Retinal pigment epithelial cell (primary cell): ENCODE data around the gene KHDC4.

Experiments used
- DNase-seq: peaks from one replicate; pipeline ENCODE4 v3.0.0-alpha.2; 2010; ENCODE audit warnings: low read depth
- H3K4me3 ChIP-seq: 2 replicates; pipeline ENCODE4 v1.5.1; 2011; ENCODE audit warnings: mild to moderate bottlenecking, low read length, control low read depth, moderate library complexity
- CTCF ChIP-seq: conservative IDR thresholded peaks from 2 replicates; pipeline ENCODE4 v1.5.1; 2011; ENCODE audit warnings: low read depth, low read length, control low read depth, inconsistent platforms

KHDC4 gene

DNA sequence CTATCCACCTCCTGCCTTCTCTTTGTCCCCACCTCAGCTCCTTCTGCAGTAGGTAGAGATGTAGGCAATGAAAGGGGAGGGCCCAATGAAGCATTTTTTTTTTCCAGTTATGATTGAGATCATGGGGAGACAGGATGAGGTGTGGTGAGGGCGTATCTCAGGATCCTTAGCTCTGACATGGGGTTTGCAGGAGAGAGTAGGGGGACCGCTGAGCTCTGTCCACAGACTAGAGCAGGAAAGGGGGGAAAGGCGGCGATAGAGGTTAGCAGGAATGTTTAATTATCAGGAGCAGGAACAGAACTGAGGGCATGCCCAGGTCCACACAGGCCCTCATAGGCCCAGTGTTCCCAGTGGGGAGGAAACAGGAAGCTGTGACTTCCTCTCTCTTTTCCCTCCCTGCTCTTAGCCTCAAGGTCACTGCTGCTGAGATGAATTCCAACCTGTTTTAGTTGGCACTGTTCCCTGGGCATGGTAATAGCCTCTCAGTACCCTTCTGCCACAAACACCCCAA is 6.3 kb upstream of the KHDC4 start:
- H3K4me3 ChIP-seq = no peak overlapping the region
- DNase-seq = no peak
- no peak for TF ChIP-seq CTCF

GRCh38 chr1:155938220-155938627 is 4.0 kb upstream of the KHDC4 start:
- no peak overlapping the region for H3K4me3 ChIP-seq
- DNase-seq = no peak
- peak; percentile 80 for TF ChIP-seq CTCF

DNA sequence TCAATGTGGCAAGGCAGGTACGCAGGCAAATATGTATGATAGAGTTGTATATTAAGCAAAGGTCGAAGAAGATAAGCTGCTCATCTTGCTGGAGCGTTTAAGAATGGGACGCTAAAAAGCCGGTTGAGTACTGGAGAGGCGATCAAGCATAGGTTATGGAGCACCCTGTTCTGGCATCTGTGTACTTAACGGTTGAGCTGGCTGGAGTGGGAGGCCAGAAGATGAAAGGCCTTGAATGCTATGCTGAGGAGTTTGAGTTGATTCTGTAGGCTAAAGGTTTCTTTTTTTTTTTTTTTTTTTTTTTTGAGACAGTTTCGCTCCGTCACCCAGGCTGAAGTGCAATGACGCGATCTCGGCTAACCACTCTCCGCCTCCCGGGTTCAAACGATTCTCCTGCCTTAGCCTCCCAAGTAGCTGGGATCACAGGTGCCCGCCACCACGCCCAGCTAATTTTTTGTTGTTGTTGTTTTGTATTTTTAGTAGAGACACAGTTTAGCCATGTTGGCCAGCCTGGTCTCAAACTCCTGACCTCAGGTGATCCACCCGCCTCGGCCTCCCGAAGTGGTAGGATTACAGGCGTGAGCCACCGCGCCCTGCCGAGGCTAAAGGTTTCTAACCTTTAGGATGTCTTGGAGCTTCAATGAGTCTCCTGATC is 850 bp upstream of the KHDC4 start:
- DNase-seq = no peak
- no peak for TF ChIP-seq CTCF
- H3K4me3 ChIP-seq = peak overlapping the region; percentile 93

DNA sequence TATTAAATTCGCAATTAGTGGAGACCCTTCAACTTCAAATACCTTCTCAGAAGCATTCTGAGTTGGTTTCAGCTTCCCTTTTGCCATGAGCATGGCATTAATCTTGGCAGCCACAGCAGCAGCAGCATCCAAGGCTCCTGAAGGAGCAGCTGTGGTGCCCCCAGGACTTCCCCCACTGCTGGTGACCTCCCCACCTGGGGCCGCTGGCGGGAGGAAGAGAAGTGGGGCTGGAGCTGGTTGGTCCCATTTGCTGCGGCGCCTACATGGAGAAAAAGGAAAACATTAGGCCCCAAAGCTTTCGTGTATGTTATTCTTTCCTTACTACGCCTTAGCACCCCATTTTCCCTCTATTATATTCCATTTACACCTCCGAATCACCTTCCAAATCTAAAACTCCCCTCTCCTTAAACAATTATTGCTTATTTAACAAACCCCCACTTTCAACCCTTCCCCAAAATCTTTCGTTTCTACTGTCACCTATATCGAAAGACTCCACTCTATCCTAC is 569 bp downstream of the KHDC4 start:
- no peak for DNase-seq
- TF ChIP-seq CTCF = no peak
- H3K4me3 ChIP-seq = peak overlapping the region; percentile 93

DNA sequence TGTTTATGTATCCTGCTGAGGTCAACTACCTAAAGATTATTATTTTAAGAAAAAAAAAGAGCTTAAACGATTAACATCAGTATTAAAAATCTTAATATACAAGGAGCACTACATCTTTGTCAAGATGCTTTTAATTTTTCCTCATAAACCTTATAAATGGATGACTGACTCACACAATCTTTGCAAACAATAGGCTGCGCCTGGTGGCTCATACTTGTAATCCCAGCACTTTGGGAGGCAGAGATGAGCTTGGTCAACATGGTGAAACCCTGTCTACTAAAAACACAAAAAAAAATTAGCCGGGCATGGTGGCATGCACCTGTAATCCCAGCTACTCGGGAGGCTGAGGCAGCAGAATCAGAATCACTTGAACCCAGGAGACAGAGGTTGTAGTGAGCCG is 1.7 kb downstream of the KHDC4 start:
- no peak for TF ChIP-seq CTCF
- DNase-seq = no peak
- peak overlapping the region; percentile 93 for H3K4me3 ChIP-seq

- no peak for DNase-seq
- TF ChIP-seq CTCF = no peak
- peak overlapping the region; percentile 13 for H3K4me3 ChIP-seq
Observed at GRCh38 chr1:155932081-155932480, 2.1 kb downstream of the KHDC4 start.
